ENCODE measurements around the gene BCAR3. TPM values are rescaled to one million over a fixed set of nuclear protein-coding genes. Genes with fewer than 3 reads are reported as not detected.

Gene BCAR3
- total RNA-seq, 4 donors from 2014 or later, result 17.1 to 25.0 (median 22.9) TPM

- no peaks in the 10 kb centered on the region for H3K36me3 ChIP-seq
Measured at GRCh38 chr1:93598861-93599439, 82.7 kb downstream of the BCAR3 start.

GRCh38 chr1:93598396-93598795 lies 83.2 kb downstream of the BCAR3 start:
- ATAC-seq, result no peak
- Histone ChIP-seq H3K9me3 (no peaks in the 10 kb centered on the region), H3K27me3 (no peaks in the 10 kb centered on the region), H3K4me1 (peaks cover 76 to 91% of the 10 kb centered on the region in 2 donors), H3K4me3 (no peak overlapping the region), H3K36me3 (no peaks in the 10 kb centered on the region), H3K27ac (peak overlapping the region; percentile 84 to 90 (median 87))
- DNase-seq, result no peak
- in situ Hi-C loops (cut with MboI; ENCODE audit: low sequenced_read_pairs in 4 of 4) (no loop called here), intact Hi-C loops (cut with DNase I; ENCODE audit: low total_unique reads) (no loop called here)
- TF ChIP-seq POLR2A (IDR thresholded peaks at IDR 0.05), result no peak
- no peak for TF ChIP-seq CTCF (IDR thresholded peaks at IDR 0.05 in 4 of 5, conservative IDR thresholded peaks at IDR 0.05 in 1 of 5)

More at GRCh38 chr1:93598861-93599439, 82.7 kb downstream of the BCAR3 start:
- ATAC-seq (peak; percentile 37 to 51), DNase-seq (peak in 1 of 2 donors; percentile 61)
- TF ChIP-seq POLR2A (IDR thresholded peaks at IDR 0.05) (no peak), CTCF (IDR thresholded peaks at IDR 0.05 in 4 of 5, conservative IDR thresholded peaks at IDR 0.05 in 1 of 5) (no peak)
- H3K4me1 ChIP-seq, result peaks cover 77 to 96% of the 10 kb centered on the region in 2 donors
- no peaks in the 10 kb centered on the region for H3K27me3 ChIP-seq
- peak overlapping the region; percentile 84 to 90 (median 87) for H3K27ac ChIP-seq
- in situ Hi-C loops (cut with MboI; ENCODE audit: low sequenced_read_pairs in 4 of 4), result no loop called here
- intact Hi-C loops (cut with DNase I; ENCODE audit: low total_unique reads), result no loop called here
- no peak overlapping the region for H3K4me3 ChIP-seq
- no peaks in the 10 kb centered on the region for H3K9me3 ChIP-seq

- ATAC-seq, result peak; percentile 30
- TF ChIP-seq CTCF (IDR thresholded peaks at IDR 0.05 in 4 of 5, conservative IDR thresholded peaks at IDR 0.05 in 1 of 5), result no peak
- TF ChIP-seq POLR2A (IDR thresholded peaks at IDR 0.05), result no peak
- no peaks in the 10 kb centered on the region for H3K27me3 ChIP-seq
- intact Hi-C loops (cut with DNase I; ENCODE audit: low total_unique reads) (no loop called here), in situ Hi-C loops (cut with MboI; ENCODE audit: low sequenced_read_pairs in 4 of 4) (no loop called here)
- peak; percentile 63 to 78 for DNase-seq
- no peaks in the 10 kb centered on the region for H3K36me3 ChIP-seq
- peaks cover 75 to 88% of the 10 kb centered on the region in 2 donors for H3K4me1 ChIP-seq
- no peak overlapping the region for H3K4me3 ChIP-seq
- peak overlapping the region; percentile 84 to 90 (median 87) for H3K27ac ChIP-seq
- no peaks in the 10 kb centered on the region for H3K9me3 ChIP-seq
Measured at GRCh38 chr1:93597709-93598108, 83.9 kb downstream of the BCAR3 start.

- Histone ChIP-seq H3K27me3 (no peaks in the 10 kb centered on the region), H3K27ac (peak overlapping the region; percentile 84 to 90 (median 87)), H3K4me1 (peaks cover 83 to 90% of the 10 kb centered on the region in 2 donors), H3K4me3 (no peak overlapping the region), H3K9me3 (no peaks in the 10 kb centered on the region), H3K36me3 (no peaks in the 10 kb centered on the region)
- in situ Hi-C loops (cut with MboI; ENCODE audit: low sequenced_read_pairs in 4 of 4), result no loop called here
- intact Hi-C loops (cut with DNase I; ENCODE audit: low total_unique reads), result no loop called here
- DNase-seq, result no peak
- no peak for TF ChIP-seq POLR2A (IDR thresholded peaks at IDR 0.05)
- TF ChIP-seq CTCF (IDR thresholded peaks at IDR 0.05 in 4 of 5, conservative IDR thresholded peaks at IDR 0.05 in 1 of 5), result no peak
- ATAC-seq, result no peak
Measured at GRCh38 chr1:93596329-93597089, 85.1 kb downstream of the BCAR3 start.

All from gastrocnemius medialis (tissue), 4 donors.